ENCODE data around the gene SLC27A5. TPM values are rescaled to one million over a fixed set of nuclear protein-coding genes. Genes with fewer than 3 reads are reported as not detected.

The SLC27A5 gene
- total RNA-seq, 1 donor from 2014 or later: 4.7 TPM

DNA sequence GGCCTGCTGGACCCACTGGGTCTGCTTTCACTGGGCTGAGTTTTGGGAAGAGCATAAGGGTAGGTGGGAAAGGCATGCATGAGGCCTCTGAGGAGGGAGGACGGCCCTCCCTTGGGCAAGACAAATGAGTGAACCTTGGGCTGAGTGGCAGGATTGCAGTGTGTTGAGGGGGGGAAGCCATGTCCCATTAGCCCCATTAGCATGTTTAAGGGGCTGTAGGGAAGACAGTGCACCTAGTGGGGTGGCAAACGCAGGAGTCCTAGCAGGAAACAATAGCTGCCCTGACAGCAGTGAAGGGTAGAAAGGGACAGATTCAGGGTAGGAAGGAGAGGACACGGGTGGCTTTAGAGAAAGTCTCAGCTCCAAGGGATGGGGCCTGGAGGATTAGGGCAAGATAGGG lies 10.9 kb upstream of the SLC27A5 start:
- DNase-seq: no peak
- Histone ChIP-seq H3K4me1 (peaks cover 15% of the 10 kb centered on the region), H3K4me3 (no peak overlapping the region), H3K27me3 (no peaks in the 10 kb centered on the region), H3K9me3 (no peaks in the 10 kb centered on the region), H3K36me3 (no peaks in the 10 kb centered on the region), H3K27ac (no peak overlapping the region)
- intact Hi-C loops (cut with DNase I): no loop called here
- no peak for ATAC-seq
- TF ChIP-seq, protein P1, sequence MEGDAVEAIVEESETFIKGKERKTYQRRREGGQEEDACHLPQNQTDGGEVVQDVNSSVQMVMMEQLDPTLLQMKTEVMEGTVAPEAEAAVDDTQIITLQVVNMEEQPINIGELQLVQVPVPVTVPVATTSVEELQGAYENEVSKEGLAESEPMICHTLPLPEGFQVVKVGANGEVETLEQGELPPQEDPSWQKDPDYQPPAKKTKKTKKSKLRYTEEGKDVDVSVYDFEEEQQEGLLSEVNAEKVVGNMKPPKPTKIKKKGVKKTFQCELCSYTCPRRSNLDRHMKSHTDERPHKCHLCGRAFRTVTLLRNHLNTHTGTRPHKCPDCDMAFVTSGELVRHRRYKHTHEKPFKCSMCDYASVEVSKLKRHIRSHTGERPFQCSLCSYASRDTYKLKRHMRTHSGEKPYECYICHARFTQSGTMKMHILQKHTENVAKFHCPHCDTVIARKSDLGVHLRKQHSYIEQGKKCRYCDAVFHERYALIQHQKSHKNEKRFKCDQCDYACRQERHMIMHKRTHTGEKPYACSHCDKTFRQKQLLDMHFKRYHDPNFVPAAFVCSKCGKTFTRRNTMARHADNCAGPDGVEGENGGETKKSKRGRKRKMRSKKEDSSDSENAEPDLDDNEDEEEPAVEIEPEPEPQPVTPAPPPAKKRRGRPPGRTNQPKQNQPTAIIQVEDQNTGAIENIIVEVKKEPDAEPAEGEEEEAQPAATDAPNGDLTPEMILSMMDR (IDR thresholded peaks at IDR 0.05): no peak

DNA sequence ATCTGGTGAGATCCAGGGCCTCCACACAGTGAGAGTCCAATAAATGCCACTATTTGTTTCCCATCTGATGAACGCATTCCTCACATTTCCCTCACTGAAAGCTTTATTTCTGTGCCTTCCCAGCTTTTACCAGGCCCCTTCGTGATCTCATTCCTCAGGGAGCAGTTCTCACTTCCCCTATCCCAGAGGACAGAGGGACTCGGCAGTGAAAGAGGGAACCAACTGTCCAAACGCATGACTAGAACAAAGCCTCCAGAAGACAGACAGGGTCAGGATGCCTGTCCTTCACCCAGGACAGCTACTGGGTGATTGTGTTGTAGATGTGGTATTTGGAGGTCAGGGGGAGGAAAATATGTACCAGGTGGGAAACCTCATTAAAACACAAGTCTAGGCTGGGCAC lies 9.9 kb upstream of the SLC27A5 start:
- no peak overlapping the region for H3K4me3 ChIP-seq
- TF ChIP-seq, protein P1 (IDR thresholded peaks at IDR 0.05): no peak
- H3K36me3 ChIP-seq: peaks cover 8% of the 10 kb centered on the region
- no peak for DNase-seq
- peaks cover 15% of the 10 kb centered on the region for H3K4me1 ChIP-seq
- no peak for ATAC-seq
- intact Hi-C loops (cut with DNase I): no loop called here
- H3K9me3 ChIP-seq: no peaks in the 10 kb centered on the region
- no peak overlapping the region for H3K27ac ChIP-seq
- no peaks in the 10 kb centered on the region for H3K27me3 ChIP-seq

DNA sequence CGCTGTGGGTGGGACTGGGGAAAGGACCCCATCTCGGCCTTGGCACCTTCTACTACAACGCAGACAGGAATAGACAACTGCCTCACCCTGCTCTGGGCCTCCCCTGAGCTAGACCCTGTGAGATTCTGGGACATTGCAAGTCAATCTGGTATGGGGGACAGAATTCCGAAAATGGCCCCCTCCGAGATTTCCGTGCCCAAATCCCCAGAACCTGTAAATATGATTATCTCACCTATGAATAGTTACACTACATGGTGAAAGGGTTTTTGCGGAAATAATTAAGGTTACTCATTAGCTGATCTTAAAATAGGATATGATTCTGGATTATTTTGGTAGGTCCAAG lies 8.4 kb upstream of the SLC27A5 start:
- TF ChIP-seq, protein P1 (IDR thresholded peaks at IDR 0.05): no peak
- Histone ChIP-seq H3K9me3 (no peaks in the 10 kb centered on the region), H3K4me1 (peaks cover 15% of the 10 kb centered on the region), H3K4me3 (peak overlapping the region; percentile 71), H3K36me3 (peaks cover 20% of the 10 kb centered on the region), H3K27me3 (no peaks in the 10 kb centered on the region), H3K27ac (peak overlapping the region; percentile 91)
- ATAC-seq: no peak
- intact Hi-C loops (cut with DNase I): no loop called here
- DNase-seq: no peak

DNA sequence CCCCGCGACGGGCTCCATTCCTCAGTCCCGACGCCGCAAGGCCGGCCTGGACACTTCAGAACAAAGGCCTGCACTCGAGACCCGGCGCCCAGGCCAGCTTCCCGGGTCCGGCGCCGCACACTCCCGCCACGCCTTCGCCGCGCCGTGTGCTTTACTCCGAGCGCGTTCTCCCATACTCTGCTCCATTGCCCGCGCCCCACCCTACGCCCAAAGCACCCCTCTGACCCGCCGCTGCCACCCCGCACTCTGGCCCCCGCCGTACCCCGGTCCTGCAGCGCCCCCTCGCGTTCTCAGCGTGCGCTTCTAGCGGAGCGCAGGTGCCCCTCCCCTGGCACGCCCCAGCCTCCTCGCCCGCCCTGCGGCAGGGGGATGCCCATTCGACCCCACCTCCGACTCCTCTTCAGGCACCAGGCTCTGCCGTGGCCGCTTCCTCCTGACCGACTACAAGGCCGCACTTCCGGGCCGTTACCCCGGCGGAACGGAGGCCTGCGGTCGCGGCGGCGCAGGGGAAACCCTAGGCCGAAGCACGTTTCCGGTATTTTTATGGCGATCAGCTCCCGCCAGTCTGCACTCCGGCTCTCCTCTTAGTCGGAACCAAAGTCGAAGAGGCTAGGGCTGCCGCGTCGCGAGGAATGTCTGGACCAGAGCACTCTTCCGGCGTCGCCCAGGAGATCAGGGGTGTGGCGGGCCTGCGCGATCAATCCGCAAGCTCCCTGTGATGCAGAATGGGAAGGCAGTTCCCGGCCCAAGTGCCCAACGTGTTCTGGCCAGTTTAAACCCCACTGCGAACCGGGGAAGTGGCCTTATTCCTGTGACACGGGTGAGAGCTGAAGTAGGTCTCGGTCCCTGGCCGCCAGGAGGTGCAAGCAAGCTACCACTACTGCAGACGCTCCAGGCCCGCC lies 7.8 kb upstream of the SLC27A5 start, which contains the start of gene ZBTB45:
Gene ZBTB45, minus strand, starts transcription at position 456 of the 902 bp plus-strand sequence. CDS start 2,137 bp downstream, outside the sequence.
- H3K36me3 ChIP-seq: peaks cover 20% of the 10 kb centered on the region
- peak; percentile 87 for ATAC-seq
- H3K9me3 ChIP-seq: no peaks in the 10 kb centered on the region
- no peaks in the 10 kb centered on the region for H3K27me3 ChIP-seq
- TF ChIP-seq, protein P1 (IDR thresholded peaks at IDR 0.05): peak; percentile 46
- peak within 1 kb of the TSS; percentile 91 for H3K27ac ChIP-seq
- peak; percentile 95 for DNase-seq
- H3K4me1 ChIP-seq: peaks cover 18% of the 10 kb centered on the region
- intact Hi-C loops (cut with DNase I): no loop called here
- H3K4me3 ChIP-seq: peak within 1 kb of the TSS; percentile 71

DNA sequence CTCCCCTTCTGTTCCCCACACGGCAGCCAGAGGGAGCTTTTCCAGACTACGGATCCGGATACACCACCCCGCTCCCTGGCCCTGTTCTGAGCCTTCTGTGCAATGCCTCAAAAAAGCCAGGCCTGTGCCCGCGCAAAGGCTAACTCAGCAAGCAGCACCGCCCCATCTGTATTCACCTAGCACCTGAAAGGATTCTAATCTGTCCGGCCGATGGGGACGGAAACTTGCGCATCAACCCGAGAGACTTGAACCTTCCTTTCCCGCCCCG lies 7.2 kb upstream of the SLC27A5 start:
- Histone ChIP-seq H3K9me3 (no peaks in the 10 kb centered on the region), H3K4me3 (peak overlapping the region; percentile 71), H3K27me3 (no peaks in the 10 kb centered on the region), H3K4me1 (peaks cover 22% of the 10 kb centered on the region), H3K36me3 (peaks cover 20% of the 10 kb centered on the region), H3K27ac (peak overlapping the region; percentile 91)
- intact Hi-C loops (cut with DNase I): no loop called here
- DNase-seq (peak; percentile 83), ATAC-seq (peak; percentile 51)
- TF ChIP-seq, protein P1 (IDR thresholded peaks at IDR 0.05): peak; percentile 58

Data from upper lobe of right lung (tissue), 1 donor.